SK-N-SH (cell line): ENCODE data around the gene ACBD6. TPM values are rescaled to one million over a fixed set of nuclear protein-coding genes. Genes with fewer than 3 reads are reported as not detected.
A peak's percentile ranks its signal among the peaks of the same experiment; 100 is the strongest.

Source experiments
- CTCF ChIA-PET: fragments of 300-600, 350-600 bp; formaldehyde crosslinking; extraction: SDS; loops from one replicate; lab custom pipeline; 2021; lab: Yijun Ruan, JAX
- POLR2A ChIA-PET: fragments of 350-600 bp; sonication (Branson Sonifier 250); formaldehyde crosslinking; extraction: SDS; loops from one replicate; lab custom pipeline; 2020; ENCODE audit warnings: antibody characterized with exemption, inconsistent platforms; lab: Yijun Ruan, JAX
- DNase-seq: peaks from one replicate; pipeline ENCODE4 v3.0.0; 2012
- H2AFZ ChIP-seq: fragments of 200-600 bp; sonication (generic); 2 replicates; pipeline ENCODE4 v1.8.1; 2016; ENCODE audit warnings: antibody characterized with exemption, mild to moderate bottlenecking, low read depth
- H3F3A ChIP-seq: fragments of 200-600 bp; sonication (generic); replicated peaks from 2 replicates; pipeline ENCODE3; 2016; ENCODE audit warnings: antibody characterized with exemption, mild to moderate bottlenecking; ENCODE audit not compliant: insufficient read depth
- H3K27ac ChIP-seq, 2 experiments: fragments of 200-500 bp in 1 of 2; fragments of 200-600 bp in 1 of 2; sonication (Bioruptor generic) in 1 of 2; sonication (generic), shearing (Covaris generic) in 1 of 2; 2 replicates each; pipeline versions ENCODE4 v1.5.1 to v1.6.1; 2014 to 2016; ENCODE audit warnings: low read depth in 2 of 2, inconsistent platforms in 1 of 2, low read length in 1 of 2, mild to moderate bottlenecking in 1 of 2, mixed read lengths in 1 of 2
- H3K27me3 ChIP-seq: fragments of 200-600 bp; sonication (generic), shearing (Covaris generic); 2 replicates; pipeline ENCODE4 v1.6.1; 2016; ENCODE audit warnings: mixed run types; ENCODE audit not compliant: insufficient read depth
- H3K36me3 ChIP-seq, 2 experiments: fragments of 200-500 bp in 1 of 2; fragments of 200-600 bp in 1 of 2; sonication (Bioruptor generic) in 1 of 2; sonication (generic) in 1 of 2; replicated peaks in 1 of 2; 2 replicates each; pipeline versions ENCODE3 to v1.5.1; 2014 to 2016; ENCODE audit warnings: low read length in 1 of 2, mild to moderate bottlenecking in 1 of 2; ENCODE audit not compliant: insufficient read depth in 2 of 2, control insufficient read depth in 1 of 2
- H3K4me1 ChIP-seq, 2 experiments: fragments of 200-500 bp in 1 of 2; fragments of 200-600 bp in 1 of 2; sonication (Bioruptor generic) in 1 of 2; sonication (generic), shearing (Covaris generic) in 1 of 2; 2 replicates each; pipeline versions ENCODE4 v1.5.1 to v1.6.1; 2014 to 2016; ENCODE audit warnings: low read depth in 1 of 2, low read length in 1 of 2, mixed run types in 1 of 2; ENCODE audit not compliant: insufficient read depth in 2 of 2, control insufficient read depth in 1 of 2
- H3K4me2 ChIP-seq: fragments of 200-600 bp; sonication (generic), shearing (Covaris generic); 2 replicates; pipeline ENCODE4 v1.6.1; 2017; ENCODE audit warnings: mixed run types
- H3K4me3 ChIP-seq, 2 experiments: fragments of 200-500 bp in 1 of 2; fragments of 200-600 bp in 1 of 2; sonication (Bioruptor generic) in 1 of 2; sonication (generic), shearing (Covaris generic) in 1 of 2; 2 replicates each; pipeline versions ENCODE4 v1.5.1 to v1.8.1; 2014 to 2016; ENCODE audit warnings: low read depth in 2 of 2, inconsistent platforms in 1 of 2, low read length in 1 of 2, mild to moderate bottlenecking in 1 of 2, mixed read lengths in 1 of 2, moderate library complexity in 1 of 2
- H3K79me2 ChIP-seq: fragments of 200-600 bp; sonication (generic); 2 replicates; pipeline ENCODE4 v1.8.1; 2017; ENCODE audit warnings: mild to moderate bottlenecking; ENCODE audit not compliant: insufficient read depth
- H3K9ac ChIP-seq: fragments of 200-600 bp; sonication (generic); 2 replicates; pipeline ENCODE4 v1.6.1; 2017; ENCODE audit warnings: mixed run types
- H3K9me2 ChIP-seq: fragments of 200-600 bp; sonication (generic); 2 replicates; pipeline ENCODE4 v1.6.1; 2017; ENCODE audit warnings: mixed run types
- H3K9me3 ChIP-seq: fragments of 200-600 bp; sonication (generic); 2 replicates; pipeline ENCODE4 v1.6.1; 2017; ENCODE audit warnings: mixed run types, mild to moderate bottlenecking, moderate library complexity
- H4K20me1 ChIP-seq: fragments of 200-600 bp; sonication (generic); 2 replicates; pipeline ENCODE4 v1.6.1; 2017; ENCODE audit warnings: mild to moderate bottlenecking, mixed run types; ENCODE audit not compliant: insufficient read depth
- CHD2 ChIP-seq: fragments of 150-350 bp; IDR thresholded peaks from 2 replicates; pipeline ENCODE4 v1.6.1; 2018; ENCODE audit warnings: low read length; ENCODE audit not compliant: partially characterized antibody
- ELF1 ChIP-seq: IDR thresholded peaks from 2 replicates; pipeline ENCODE4 v1.4.0; 2012
- FOXJ3 ChIP-seq: sonication (generic); formaldehyde crosslinking; IDR thresholded peaks from 2 replicates; pipeline ENCODE4 v1.5.1; 2020; ENCODE audit warnings: mild to moderate bottlenecking, missing genetic modification reagents
- FOXM1 ChIP-seq: IDR thresholded peaks from 2 replicates; pipeline ENCODE4 v1.4.0; 2012; ENCODE audit warnings: low read depth, mild to moderate bottlenecking
- GATA2 ChIP-seq: sonication (generic); formaldehyde crosslinking; IDR thresholded peaks from 2 replicates; pipeline ENCODE4 v1.5.0; 2020; ENCODE audit warnings: mild to moderate bottlenecking, missing genetic modification reagents
- JUND ChIP-seq: IDR thresholded peaks from 2 replicates; pipeline ENCODE4 v1.4.0; 2012
- MAX ChIP-seq: IDR thresholded peaks from 2 replicates; pipeline ENCODE4 v1.4.0; 2012; ENCODE audit warnings: low read depth
- MEF2A ChIP-seq: IDR thresholded peaks from 2 replicates; pipeline ENCODE4 v1.4.0; 2012; ENCODE audit warnings: low read depth, borderline replicate concordance
- MXI1 ChIP-seq: IDR thresholded peaks from 2 replicates; pipeline ENCODE4 v1.6.1; 2012; ENCODE audit warnings: mild to moderate bottlenecking, low read depth, low read length, improper control_type of control experiment
- NFIC ChIP-seq: IDR thresholded peaks from 2 replicates; pipeline ENCODE4 v1.4.0; 2012; ENCODE audit warnings: borderline replicate concordance
- NRF1 ChIP-seq: IDR thresholded peaks from 2 replicates; pipeline ENCODE4 v1.6.1; 2012; ENCODE audit warnings: low read depth, mild to moderate bottlenecking, low read length
- PBX3 ChIP-seq: IDR thresholded peaks from 2 replicates; pipeline ENCODE4; 2012
- RAD21 ChIP-seq: IDR thresholded peaks from 2 replicates; pipeline ENCODE4 v1.6.1; 2012; ENCODE audit warnings: mild to moderate bottlenecking, low read length
- RCOR1 ChIP-seq: fragments of 150-350 bp; IDR thresholded peaks from 2 replicates; pipeline ENCODE4 v1.6.1; 2017; ENCODE audit warnings: antibody characterized with exemption, low read length
- RFX5 ChIP-seq: IDR thresholded peaks from 2 replicates; pipeline ENCODE4 v1.6.1; 2012; ENCODE audit warnings: mild to moderate bottlenecking, improper control_type of control experiment, low read length
- SIN3A ChIP-seq: IDR thresholded peaks from 2 replicates; pipeline ENCODE4 v1.6.1; 2012; ENCODE audit warnings: low read depth, mild to moderate bottlenecking, low read length, moderate library complexity, borderline replicate concordance
- SMC3 ChIP-seq: IDR thresholded peaks from 2 replicates; pipeline ENCODE4 v1.6.1; 2012; ENCODE audit warnings: low read depth, low read length, improper control_type of control experiment
- TAF1 ChIP-seq: IDR thresholded peaks from 2 replicates; pipeline ENCODE4 v1.6.1; 2012; ENCODE audit warnings: low read depth, mild to moderate bottlenecking, low read length, moderate library complexity, borderline replicate concordance
- USF1 ChIP-seq: IDR thresholded peaks from 2 replicates; pipeline ENCODE4 v1.4.0; 2012; ENCODE audit warnings: low read depth, borderline replicate concordance
- YY1 ChIP-seq: IDR thresholded peaks from 2 replicates; pipeline ENCODE4 v1.4.0; 2012; ENCODE audit warnings: low read depth, mild to moderate bottlenecking
- WGBS: methylation state at CpG from one replicate; pipeline ENCODE4 v1.1.6; 2017; ENCODE audit warnings: low lambda C conversion rate; 5-methylcytosine and 5-hydroxymethylcytosine counted together
- polyA plus RNA-seq, 3 experiments: library from polyadenylated mRNA; depleted of rRNA; stranded (reverse); fragments of >200 nt; gene quantifications; 2 replicates each; pipeline ENCODE4 v1.2.3, GENCODE V29; 2012

Gene ACBD6
- polyA plus RNA-seq, 1 of the 3 experiments (the other 2 are of a cell fraction): 60.9 TPM

GRCh38 chr1:180504186-180504585, 1.8 kb upstream of the ACBD6 start:
- no peak for DNase-seq
- Histone ChIP-seq H3F3A (peaks cover 22% of the 10 kb centered on the region), H4K20me1 (no peaks in the 10 kb centered on the region), H3K4me3 (no peak overlapping the region), H2AFZ (no peak overlapping the region), H3K36me3 (peaks cover 2 to 6% of the 10 kb centered on the region in 2 experiments), H3K79me2 (peaks cover 29% of the 10 kb centered on the region), H3K4me1 (peaks cover 9 to 10% of the 10 kb centered on the region in 2 experiments), H3K9me2 (no peaks in the 10 kb centered on the region), H3K9me3 (no peaks in the 10 kb centered on the region), H3K27me3 (no peaks in the 10 kb centered on the region), H3K27ac (no peak overlapping the region), H3K9ac (no peak overlapping the region)
- 89% methylated on average over 3 of the region's 3 CpGs for WGBS
- ChIA-PET CTCF (interaction anchor here (1.3 to 4.7 kb wide), 6 partner anchors 11 to 638 kb away, joined by 3 to 28 read pairs (median 4); no protein-coding TSS in a partner anchor), POLR2A (no interaction called here)
- no peak for TF ChIP-seq CHD2
- TF ChIP-seq ELF1: no peak
- TF ChIP-seq SMC3: no peak
- TF ChIP-seq RFX5: no peak
- TF ChIP-seq YY1: no peak
- TF ChIP-seq USF1: no peak
- no peak for TF ChIP-seq PBX3
- TF ChIP-seq TAF1: no peak
- TF ChIP-seq MAX: no peak
- no peak for TF ChIP-seq RAD21
- TF ChIP-seq NRF1: no peak
- TF ChIP-seq RCOR1: no peak
- no peak for TF ChIP-seq NFIC
- TF ChIP-seq SIN3A: no peak
- TF ChIP-seq MEF2A: no peak
- TF ChIP-seq, all 33 proteins: peak for 0
- H3K4me2 ChIP-seq: no peak overlapping the region

GRCh38 chr1:180503280-180503862, 994 bp upstream of the ACBD6 start:
- H3K36me3 ChIP-seq: peaks cover 3 to 8% of the 10 kb centered on the region in 2 experiments
- DNase-seq: peak; percentile 42
- peak overlapping the region; percentile 86 to 97 for H3K27ac ChIP-seq
- CTCF ChIA-PET: interaction anchor here (1.5 to 4.7 kb wide), 4 partner anchors 12 to 638 kb away, joined by 3 to 28 read pairs (median 4); no protein-coding TSS in a partner anchor
- TF ChIP-seq MEF2A (no peak), MXI1 (no peak), FOXM1 (no peak), NFIC (no peak), FOXJ3 (no peak), YY1 (no peak), ELF1 (no peak), JUND (no peak), GATA2 (CRISPR knock-in tag) (no peak)
- peak overlapping the region; percentile 87 for H3K9ac ChIP-seq
- H3K4me1 ChIP-seq: peaks cover 10 to 11% of the 10 kb centered on the region in 2 experiments
- no peaks in the 10 kb centered on the region for H4K20me1 ChIP-seq
- H2AFZ ChIP-seq: peak overlapping the region; percentile 95
- H3F3A ChIP-seq: peaks cover 20% of the 10 kb centered on the region
- POLR2A ChIA-PET: interaction anchor here (1.2 to 2.2 kb wide), 3 partner anchors 11 to 22 kb away, joined by 4 to 10 read pairs (median 9); no protein-coding TSS in a partner anchor
- H3K9me3 ChIP-seq: no peaks in the 10 kb centered on the region
- peaks cover 38% of the 10 kb centered on the region for H3K79me2 ChIP-seq
- H3K27me3 ChIP-seq: no peaks in the 10 kb centered on the region
- peaks cover under 1% of the 10 kb centered on the region; the same call in 1 of the 2 replicates for H3K9me2 ChIP-seq
- H3K4me2 ChIP-seq: peak overlapping the region; percentile 85
- WGBS: 34% methylated on average over 8 of the region's 8 CpGs
- peak overlapping the region; percentile 71 to 80 for H3K4me3 ChIP-seq
